HG03103 (cell line): ENCODE measurements around the gene TMEM37.

Experiments used
- ATAC-seq: cut with Tn5 transposase; IDR thresholded peaks from one replicate; pipeline ENCODE4 v1.9.1; 2021; ENCODE audit warnings: low read depth; ENCODE audit not compliant: unreplicated experiment

The TMEM37 gene

GRCh38 chr2:119449521-119449920, 17.9 kb downstream of the TMEM37 start:
- no peak for ATAC-seq

- no peak for ATAC-seq
Observed at GRCh38 chr2:119451336-119452050, 19.8 kb downstream of the TMEM37 start.

- no peak for ATAC-seq
Observed at GRCh38 chr2:119453972-119454593, 22.4 kb downstream of the TMEM37 start.

- no peak for ATAC-seq
Observed at GRCh38 chr2:119455066-119455718, 23.5 kb downstream of the TMEM37 start.

- no peak for ATAC-seq
Observed at GRCh38 chr2:119460076-119460475, 28.4 kb downstream of the TMEM37 start.

GRCh38 chr2:119461811-119462210, 30.2 kb downstream of the TMEM37 start:
- no peak for ATAC-seq

- ATAC-seq: no peak
Observed at GRCh38 chr2:119462574-119462973, 30.9 kb downstream of the TMEM37 start.

- ATAC-seq: no peak
Observed at GRCh38 chr2:119463136-119463535, 31.5 kb downstream of the TMEM37 start.

- no peak for ATAC-seq
Observed at GRCh38 chr2:119463990-119464389, 32.3 kb downstream of the TMEM37 start.

GRCh38 chr2:119464981-119465380, 33.3 kb downstream of the TMEM37 start:
- no peak for ATAC-seq

- ATAC-seq: no peak
Observed at GRCh38 chr2:119465687-119466086, 34.0 kb downstream of the TMEM37 start.

- ATAC-seq: no peak
Observed at GRCh38 chr2:119466373-119466772, 34.7 kb downstream of the TMEM37 start.

GRCh38 chr2:119468154-119468955, 36.7 kb downstream of the TMEM37 start:
- ATAC-seq: no peak

GRCh38 chr2:119469131-119469530, 37.5 kb downstream of the TMEM37 start:
- no peak for ATAC-seq

- ATAC-seq: no peak
Observed at GRCh38 chr2:119469661-119470297, 38.1 kb downstream of the TMEM37 start.

- ATAC-seq: no peak
Observed at GRCh38 chr2:119472749-119473148, 41.1 kb downstream of the TMEM37 start.

- no peak for ATAC-seq
Observed at GRCh38 chr2:119473621-119474370, 42.1 kb downstream of the TMEM37 start.

GRCh38 chr2:119474371-119475224, 42.9 kb downstream of the TMEM37 start:
- no peak for ATAC-seq
